ENCODE results near the gene NBEAL1.

- TF ChIP-seq CTCF (IDR thresholded peaks at IDR 0.05), result no peak
- no peak for TF ChIP-seq POLR2A (IDR thresholded peaks at IDR 0.05)
Observed at GRCh38 chr2:203030991-203031390, 16.3 kb downstream of the NBEAL1 start.
